ENCODE data around the gene RAD51AP2.
"Not testable (repeated sequence)": the region's sequence is repeated elsewhere in the genome, so short reads cannot be mapped to it uniquely, and the experiment has no call there.

The RAD51AP2 gene

GRCh38 chr2:17518212-17519154 is at the start of gene RAD51AP2:
RAD51AP2 (minus strand) TSS chr2:17518440; CDS start chr2:17518415, 25 bp downstream.
- TF ChIP-seq OSR1 (CRISPR knock-in tag; IDR thresholded peaks at IDR 0.05): no peak
- no peak for TF ChIP-seq ZFP3 (CRISPR knock-in tag; IDR thresholded peaks at IDR 0.05)
- no peak for TF ChIP-seq CSRNP3 (CRISPR knock-in tag; IDR thresholded peaks at IDR 0.05)
- TF ChIP-seq RARB (CRISPR knock-in tag; IDR thresholded peaks at IDR 0.05): no peak
- TF ChIP-seq CREB5 (CRISPR knock-in tag; IDR thresholded peaks at IDR 0.05; ENCODE audit: low read depth): no peak
- TF ChIP-seq TCF4 (CRISPR knock-in tag; IDR thresholded peaks at IDR 0.05; ENCODE audit: borderline replicate concordance): no peak
- no peak for TF ChIP-seq PATZ1 (CRISPR knock-in tag; IDR thresholded peaks at IDR 0.05; ENCODE audit: borderline replicate concordance)
- TF ChIP-seq ESRRG (CRISPR knock-in tag; IDR thresholded peaks at IDR 0.05): no peak
- TF ChIP-seq POU6F1 (CRISPR knock-in tag; IDR thresholded peaks at IDR 0.05; ENCODE audit: borderline replicate concordance, low read depth): no peak
- no peak for TF ChIP-seq ISL1 (CRISPR knock-in tag; IDR thresholded peaks at IDR 0.05)
- no peak for TF ChIP-seq ZNF70 (CRISPR knock-in tag; IDR thresholded peaks at IDR 0.05)
- no peak for TF ChIP-seq ZC3H10 (CRISPR knock-in tag; IDR thresholded peaks at IDR 0.05)
- ATAC-seq: peak; percentile 98

- ATAC-seq: not testable (repeated sequence)
These were observed 47.5 kb upstream of the RAD51AP2 start for GRCh38 chr2:17565726-17566125.

GRCh38 chr2:17558878-17559277 is 40.6 kb upstream of the RAD51AP2 start:
- no peak for ATAC-seq
- TF ChIP-seq RARB (CRISPR knock-in tag; IDR thresholded peaks at IDR 0.05) (no peak), ZNF70 (CRISPR knock-in tag; IDR thresholded peaks at IDR 0.05) (no peak), OSR1 (CRISPR knock-in tag; IDR thresholded peaks at IDR 0.05) (no peak), ISL1 (CRISPR knock-in tag; IDR thresholded peaks at IDR 0.05) (no peak), PPARA (CRISPR knock-in tag; IDR thresholded peaks at IDR 0.05; ENCODE audit: borderline replicate concordance) (no peak), ZNF8 (CRISPR knock-in tag; IDR thresholded peaks at IDR 0.05) (no peak)

GRCh38 chr2:17558053-17558452 is 39.8 kb upstream of the RAD51AP2 start:
- peak; percentile 82 for TF ChIP-seq ISL1 (CRISPR knock-in tag; IDR thresholded peaks at IDR 0.05)
- TF ChIP-seq OSR1 (CRISPR knock-in tag; IDR thresholded peaks at IDR 0.05): no peak
- peak; percentile 89 for TF ChIP-seq CREB5 (CRISPR knock-in tag; IDR thresholded peaks at IDR 0.05; ENCODE audit: low read depth)
- no peak for ATAC-seq

GRCh38 chr2:17557596-17557995 is 39.4 kb upstream of the RAD51AP2 start:
- ATAC-seq: no peak
- TF ChIP-seq CSDC2 (CRISPR knock-in tag; IDR thresholded peaks at IDR 0.05): no peak
- no peak for TF ChIP-seq ISL1 (CRISPR knock-in tag; IDR thresholded peaks at IDR 0.05)
- TF ChIP-seq CSRNP3 (CRISPR knock-in tag; IDR thresholded peaks at IDR 0.05): no peak
- TF ChIP-seq TSHZ2 (CRISPR knock-in tag; IDR thresholded peaks at IDR 0.05): no peak
- no peak for TF ChIP-seq TCF4 (CRISPR knock-in tag; IDR thresholded peaks at IDR 0.05; ENCODE audit: borderline replicate concordance)
- TF ChIP-seq BACH2 (CRISPR knock-in tag; IDR thresholded peaks at IDR 0.05; ENCODE audit: borderline replicate concordance): no peak
- TF ChIP-seq PPARA (CRISPR knock-in tag; IDR thresholded peaks at IDR 0.05; ENCODE audit: borderline replicate concordance): no peak
- TF ChIP-seq ARNTL (CRISPR knock-in tag; IDR thresholded peaks at IDR 0.05; ENCODE audit: borderline replicate concordance, low read depth): no peak
- TF ChIP-seq OSR1 (CRISPR knock-in tag; IDR thresholded peaks at IDR 0.05): no peak
- TF ChIP-seq CREB5 (CRISPR knock-in tag; IDR thresholded peaks at IDR 0.05; ENCODE audit: low read depth): no peak
